Measurements from ENCODE around the gene ANO8. TPM values are rescaled to one million over a fixed set of nuclear protein-coding genes. Genes with fewer than 3 reads are reported as not detected.
A peak's percentile ranks its signal among the peaks of the same experiment; 100 is the strongest.

Gene ANO8
- total and polyA plus RNA-seq, 2 experiments from 2014 or later = 1.1 to 7.3 TPM

DNA sequence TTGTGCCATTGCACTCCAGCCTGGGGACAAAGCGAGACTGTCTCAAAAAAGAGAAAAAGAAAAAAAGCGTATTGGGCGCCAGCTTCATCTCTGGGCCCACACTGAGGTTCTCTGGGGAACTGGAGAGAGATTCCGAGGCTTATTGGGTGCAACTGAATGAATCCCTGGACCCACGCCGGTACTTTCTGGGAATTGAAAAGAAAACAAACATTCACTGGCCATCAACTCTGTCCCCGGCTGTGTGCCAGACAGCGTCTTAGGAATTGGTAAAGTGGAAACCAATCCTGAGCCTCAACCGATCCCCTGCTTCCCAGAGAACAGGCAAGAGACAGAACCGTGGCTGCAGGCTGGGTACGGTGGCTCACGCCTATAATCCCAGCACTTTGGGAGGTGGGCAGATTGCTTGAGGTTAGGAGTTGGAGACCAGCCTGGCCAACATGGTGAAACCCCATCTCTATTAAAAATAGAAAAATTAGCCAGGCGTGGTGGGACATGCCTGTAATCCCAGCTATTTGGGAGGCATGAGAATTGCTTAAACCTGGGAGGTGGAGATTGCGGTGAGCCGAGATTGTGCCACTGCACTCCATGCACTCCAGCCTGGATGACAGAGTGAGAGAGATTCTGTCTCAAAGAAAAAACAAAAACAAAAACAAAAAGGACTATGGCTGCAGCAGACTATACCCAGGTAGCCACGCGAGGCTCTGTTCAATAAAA, 8.6 kb downstream of the ANO8 start:
- no peak overlapping the region for H3K4me3 ChIP-seq
- H3K27me3 ChIP-seq = no peaks in the 10 kb centered on the region
- H3K4me2 ChIP-seq = no peak overlapping the region
- H2AFZ ChIP-seq = no peak overlapping the region
- 95% methylated on average over 17 of the region's 17 CpGs for WGBS (ENCODE audit: low lambda C conversion rate, missing lambda C conversion rate)
- no peaks in the 10 kb centered on the region for H3K9me2 ChIP-seq (replicated peaks; ENCODE audit: insufficient read depth)
- peaks cover 12% of the 10 kb centered on the region for H3K4me1 ChIP-seq (ENCODE audit: insufficient read depth)
- DNase-seq (ENCODE audit: low spot score) = no peak
- no peaks in the 10 kb centered on the region for H3K79me2 ChIP-seq
- TF ChIP-seq EZH2phosphoT487 (IDR thresholded peaks at IDR 0.05; ENCODE audit: low read depth, severe bottlenecking, unreplicated experiment) (no peak), EZH2 (IDR thresholded peaks at IDR 0.05; ENCODE audit: borderline replicate concordance) (no peak)
- TF ChIP-seq, protein P1, sequence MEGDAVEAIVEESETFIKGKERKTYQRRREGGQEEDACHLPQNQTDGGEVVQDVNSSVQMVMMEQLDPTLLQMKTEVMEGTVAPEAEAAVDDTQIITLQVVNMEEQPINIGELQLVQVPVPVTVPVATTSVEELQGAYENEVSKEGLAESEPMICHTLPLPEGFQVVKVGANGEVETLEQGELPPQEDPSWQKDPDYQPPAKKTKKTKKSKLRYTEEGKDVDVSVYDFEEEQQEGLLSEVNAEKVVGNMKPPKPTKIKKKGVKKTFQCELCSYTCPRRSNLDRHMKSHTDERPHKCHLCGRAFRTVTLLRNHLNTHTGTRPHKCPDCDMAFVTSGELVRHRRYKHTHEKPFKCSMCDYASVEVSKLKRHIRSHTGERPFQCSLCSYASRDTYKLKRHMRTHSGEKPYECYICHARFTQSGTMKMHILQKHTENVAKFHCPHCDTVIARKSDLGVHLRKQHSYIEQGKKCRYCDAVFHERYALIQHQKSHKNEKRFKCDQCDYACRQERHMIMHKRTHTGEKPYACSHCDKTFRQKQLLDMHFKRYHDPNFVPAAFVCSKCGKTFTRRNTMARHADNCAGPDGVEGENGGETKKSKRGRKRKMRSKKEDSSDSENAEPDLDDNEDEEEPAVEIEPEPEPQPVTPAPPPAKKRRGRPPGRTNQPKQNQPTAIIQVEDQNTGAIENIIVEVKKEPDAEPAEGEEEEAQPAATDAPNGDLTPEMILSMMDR (IDR thresholded peaks at IDR 0.05; ENCODE audit: poor library complexity) = no peak
- no peak overlapping the region for H3K27ac ChIP-seq
- H4K20me1 ChIP-seq (ENCODE audit: insufficient read depth, poor library complexity, severe bottlenecking) = no peaks in the 10 kb centered on the region
- H3K36me3 ChIP-seq (replicated peaks; ENCODE audit: insufficient read depth, low read depth) = no peaks in the 10 kb centered on the region
- no peaks in the 10 kb centered on the region for H3K9me3 ChIP-seq (ENCODE audit: low read depth)

DNA sequence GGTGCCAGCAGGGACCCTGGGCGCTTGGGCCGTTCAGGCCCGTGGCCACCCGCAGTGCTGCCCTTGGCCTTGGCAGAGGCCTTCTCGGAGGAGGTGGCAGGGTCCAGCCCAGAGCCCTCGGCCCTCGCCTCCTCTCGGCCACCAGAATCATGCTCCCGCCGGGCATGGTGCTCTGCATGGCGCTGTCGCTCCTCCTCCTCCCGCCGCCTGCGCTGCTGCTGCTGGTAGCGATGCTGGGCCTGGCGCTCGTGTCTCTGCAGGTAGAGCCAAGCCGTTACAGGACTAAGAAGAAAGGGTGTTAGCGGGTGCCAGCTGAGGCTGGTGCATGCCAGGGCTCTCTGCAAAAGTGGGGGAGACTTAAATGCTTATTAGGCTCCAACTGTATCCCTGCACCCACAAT, 9.5 kb downstream of the ANO8 start:
- Histone ChIP-seq H3K27me3 (no peaks in the 10 kb centered on the region), H3K4me3 (no peak overlapping the region), H3K9me2 (replicated peaks; ENCODE audit: insufficient read depth) (no peaks in the 10 kb centered on the region), H3K27ac (no peak overlapping the region), H2AFZ (no peak overlapping the region), H4K20me1 (ENCODE audit: insufficient read depth, poor library complexity, severe bottlenecking) (no peaks in the 10 kb centered on the region), H3K9me3 (ENCODE audit: low read depth) (no peaks in the 10 kb centered on the region), H3K36me3 (replicated peaks; ENCODE audit: insufficient read depth, low read depth) (no peaks in the 10 kb centered on the region), H3K4me2 (no peak overlapping the region), H3K4me1 (ENCODE audit: insufficient read depth) (peaks cover 12% of the 10 kb centered on the region), H3K79me2 (no peaks in the 10 kb centered on the region)
- no peak for DNase-seq (ENCODE audit: low spot score)
- WGBS (ENCODE audit: low lambda C conversion rate, missing lambda C conversion rate) = 96% methylated on average over 20 of the region's 20 CpGs
- TF ChIP-seq EZH2phosphoT487 (IDR thresholded peaks at IDR 0.05; ENCODE audit: low read depth, severe bottlenecking, unreplicated experiment) = no peak

DNA sequence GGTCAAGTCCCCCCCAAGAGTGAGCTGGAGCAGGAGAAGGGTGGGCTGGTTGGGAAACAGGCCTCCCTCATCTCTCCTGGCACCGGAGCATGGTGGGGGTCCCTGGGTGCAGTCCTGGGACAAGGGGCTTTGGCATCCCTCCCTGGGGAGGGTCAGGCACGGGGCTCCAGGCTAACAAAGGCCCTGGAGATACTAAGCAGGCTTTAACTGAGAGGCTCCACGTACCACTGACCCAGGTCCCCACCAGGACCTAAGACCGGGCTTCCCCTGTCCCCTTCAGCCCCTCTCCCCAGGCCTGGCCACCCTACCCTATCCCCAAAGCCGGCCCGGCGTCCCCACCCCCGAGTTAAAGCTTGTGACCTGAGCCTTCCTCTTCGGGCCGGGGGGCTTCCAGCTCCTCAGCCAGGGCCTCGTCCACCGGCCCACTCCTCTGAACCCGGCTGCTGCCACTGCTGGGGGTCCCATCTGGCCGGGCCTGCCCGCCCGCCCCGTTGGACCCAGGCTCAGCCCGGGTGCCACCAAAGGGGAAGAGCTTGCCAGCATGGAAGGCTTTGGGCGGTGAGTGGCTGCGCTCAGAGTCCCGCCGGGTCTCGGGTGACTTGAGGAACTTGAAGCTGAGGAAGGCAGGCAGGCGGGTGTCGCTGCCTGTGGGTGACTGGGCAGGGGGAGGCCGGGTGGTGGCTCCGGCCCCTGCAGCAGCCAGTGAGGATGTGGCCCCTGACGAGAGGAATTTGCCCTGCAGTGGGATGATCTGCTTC, 10.1 kb downstream of the ANO8 start:
- TF ChIP-seq EZH2phosphoT487 (IDR thresholded peaks at IDR 0.05; ENCODE audit: low read depth, severe bottlenecking, unreplicated experiment) = no peak
- no peak for TF ChIP-seq EZH2 (IDR thresholded peaks at IDR 0.05; ENCODE audit: borderline replicate concordance)
- TF ChIP-seq, protein P1 (IDR thresholded peaks at IDR 0.05; ENCODE audit: poor library complexity) = no peak
- Histone ChIP-seq H4K20me1 (ENCODE audit: insufficient read depth, poor library complexity, severe bottlenecking) (no peaks in the 10 kb centered on the region), H3K9me2 (replicated peaks; ENCODE audit: insufficient read depth) (no peaks in the 10 kb centered on the region), H3K4me3 (no peak overlapping the region), H2AFZ (no peak overlapping the region), H3K36me3 (replicated peaks; ENCODE audit: insufficient read depth, low read depth) (no peaks in the 10 kb centered on the region), H3K27me3 (no peaks in the 10 kb centered on the region), H3K4me2 (no peak overlapping the region), H3K27ac (no peak overlapping the region), H3K9me3 (ENCODE audit: low read depth) (no peaks in the 10 kb centered on the region), H3K4me1 (ENCODE audit: insufficient read depth) (peaks cover 12% of the 10 kb centered on the region), H3K79me2 (no peaks in the 10 kb centered on the region)
- 95% methylated on average over 18 of the region's 28 CpGs for WGBS (ENCODE audit: low lambda C conversion rate, missing lambda C conversion rate)
- peak; percentile 5 for DNase-seq (ENCODE audit: low spot score)

DNA sequence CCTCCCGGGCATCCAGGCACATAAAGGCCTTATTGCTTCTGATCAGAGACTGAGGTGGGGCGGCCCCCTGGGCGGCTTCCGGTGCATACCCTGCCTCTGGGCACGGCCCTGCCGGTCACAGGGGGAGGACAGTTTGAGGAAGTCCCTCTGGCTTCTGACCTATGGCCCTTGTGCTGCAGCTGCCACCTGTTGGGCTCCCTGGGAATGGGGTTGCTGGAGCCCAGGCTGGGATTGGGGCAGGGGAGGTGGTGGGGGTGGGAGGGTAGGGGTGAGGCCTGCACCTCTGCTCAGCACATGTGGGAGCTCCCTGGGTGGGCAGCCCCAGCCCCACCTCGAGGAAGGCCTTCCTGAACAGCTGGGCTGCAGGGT, 10.7 kb downstream of the ANO8 start:
- Histone ChIP-seq H3K27me3 (no peaks in the 10 kb centered on the region), H3K36me3 (replicated peaks; ENCODE audit: insufficient read depth, low read depth) (no peaks in the 10 kb centered on the region), H3K9me3 (ENCODE audit: low read depth) (no peaks in the 10 kb centered on the region), H3K9me2 (replicated peaks; ENCODE audit: insufficient read depth) (no peaks in the 10 kb centered on the region), H3K4me1 (ENCODE audit: insufficient read depth) (peaks cover 7% of the 10 kb centered on the region), H3K4me3 (no peak overlapping the region), H3K79me2 (no peaks in the 10 kb centered on the region), H3K27ac (no peak overlapping the region), H2AFZ (no peak overlapping the region), H3K4me2 (no peak overlapping the region), H4K20me1 (ENCODE audit: insufficient read depth, poor library complexity, severe bottlenecking) (no peaks in the 10 kb centered on the region)
- no peak for DNase-seq (ENCODE audit: low spot score)
- WGBS (ENCODE audit: low lambda C conversion rate, missing lambda C conversion rate) = 91% methylated on average over 6 of the region's 7 CpGs
- TF ChIP-seq, protein P1 (IDR thresholded peaks at IDR 0.05; ENCODE audit: poor library complexity) = no peak
- no peak for TF ChIP-seq EZH2phosphoT487 (IDR thresholded peaks at IDR 0.05; ENCODE audit: low read depth, severe bottlenecking, unreplicated experiment)
- TF ChIP-seq EZH2 (IDR thresholded peaks at IDR 0.05; ENCODE audit: borderline replicate concordance) = no peak
